ENCODE measurements around the gene RASGRP2. TPM values are rescaled to one million over a fixed set of nuclear protein-coding genes. Genes with fewer than 3 reads are reported as not detected.

RASGRP2 gene
- total RNA-seq, 1 experiment from 2014 or later, result 26.9 TPM

DNA sequence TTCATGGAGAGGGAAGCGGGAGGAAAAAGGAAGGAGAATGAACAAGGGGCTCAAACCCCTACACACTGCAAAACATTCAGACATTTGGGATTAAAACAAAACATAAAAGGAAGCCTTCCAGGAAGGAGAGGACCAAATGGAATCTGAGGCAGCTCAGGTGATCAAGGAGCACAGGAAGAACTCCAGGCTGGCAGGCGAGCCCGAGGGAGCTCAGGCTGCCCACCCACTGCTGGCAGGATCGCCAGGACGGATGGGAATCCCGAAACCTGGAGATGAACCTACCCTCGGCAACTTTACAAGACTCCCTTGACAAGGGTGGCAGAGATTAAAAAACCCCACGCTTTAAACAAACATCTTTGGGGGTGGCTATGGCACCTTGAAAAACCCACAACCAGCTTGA lies 20.8 kb upstream of the RASGRP2 start:
- Mint-ChIP-seq H3K4me1 (peaks cover 71 to 84% of the 10 kb centered on the region in 2 experiments), H3K27ac (peak overlapping the region; percentile 23 to 98 (median 74); a peak in 5 of 7 replicates), H3K36me3 (ENCODE audit: insufficient read depth in 1 of 3, low read depth in 3 of 3) (peaks cover 46 to 75% (median 63%) of the 10 kb centered on the region in 3 experiments; a peak in 6 of 7 replicates), H3K27me3 (ENCODE audit: low read depth) (no peaks in the 10 kb centered on the region), H3K9me3 (no peaks in the 10 kb centered on the region; a peak in 1 of 5 replicates), H3K4me3 (peak overlapping the region; percentile 48 to 67; a peak in 3 of 5 replicates)
- Histone ChIP-seq H3K4me1 (ENCODE audit: insufficient read depth, low read length) (peaks cover 4% of the 10 kb centered on the region; the same call in 1 of the 2 replicates), H4K5ac (ENCODE audit: insufficient read length, low read depth, low read length) (no peak overlapping the region), H3T11ph (ENCODE audit: low read length) (no peak overlapping the region), H2BK15ac (ENCODE audit: low read depth, low read length) (no peak overlapping the region), H3K27me3 (ENCODE audit: insufficient read depth, low read length) (no peaks in the 10 kb centered on the region), H3K56ac (ENCODE audit: insufficient read length, low read depth, low read length) (no peak overlapping the region), H4K20me1 (ENCODE audit: control insufficient read depth, insufficient read depth, insufficient read length) (no peaks in the 10 kb centered on the region), H3K9me3 (ENCODE audit: control insufficient read depth, low read depth, low read length) (no peaks in the 10 kb centered on the region), H3K4ac (ENCODE audit: low read depth, low read length) (no peak overlapping the region), H2BK12ac (ENCODE audit: insufficient read length, low read depth, low read length) (no peak overlapping the region), H3K9ac (ENCODE audit: extremely low read depth, insufficient read length, low read length) (no peak overlapping the region), H2BK20ac (ENCODE audit: low read depth, low read length, poor library complexity, severe bottlenecking) (no peak overlapping the region), H3K18ac (ENCODE audit: insufficient read length, low read depth, low read length) (no peak overlapping the region), H4K8ac (replicated peaks; ENCODE audit: insufficient read length, low read depth, low read length) (no peak overlapping the region), H2AK5ac (ENCODE audit: insufficient read length, low read length) (no peak overlapping the region), H3K23ac (ENCODE audit: insufficient read length, low read depth, low read length) (no peak overlapping the region), H2BK120ac (ENCODE audit: low read depth, low read length, poor library complexity, severe bottlenecking) (no peak overlapping the region), H3K79me1 (ENCODE audit: insufficient read depth, low read depth, low read length, poor library complexity, severe bottlenecking) (peaks cover 3% of the 10 kb centered on the region), H3K27ac (ENCODE audit: insufficient read length, low read depth, low read length) (no peak overlapping the region), H2BK5ac (ENCODE audit: insufficient read length, low read length) (no peak overlapping the region), H3K79me2 (ENCODE audit: insufficient read depth, low read length) (no peaks in the 10 kb centered on the region), H3K14ac (ENCODE audit: insufficient read depth, low read length) (no peak overlapping the region), H3K23me2 (ENCODE audit: insufficient read length, low read depth, low read length, poor library complexity, severe bottlenecking) (no peaks in the 10 kb centered on the region), H3K4me2 (ENCODE audit: insufficient read depth, insufficient read length, low read length) (no peak overlapping the region), H2AFZ (ENCODE audit: low read length) (no peak overlapping the region), H4K91ac (ENCODE audit: insufficient read length, low read depth, low read length) (no peak overlapping the region)
- TF ChIP-seq, protein P1, sequence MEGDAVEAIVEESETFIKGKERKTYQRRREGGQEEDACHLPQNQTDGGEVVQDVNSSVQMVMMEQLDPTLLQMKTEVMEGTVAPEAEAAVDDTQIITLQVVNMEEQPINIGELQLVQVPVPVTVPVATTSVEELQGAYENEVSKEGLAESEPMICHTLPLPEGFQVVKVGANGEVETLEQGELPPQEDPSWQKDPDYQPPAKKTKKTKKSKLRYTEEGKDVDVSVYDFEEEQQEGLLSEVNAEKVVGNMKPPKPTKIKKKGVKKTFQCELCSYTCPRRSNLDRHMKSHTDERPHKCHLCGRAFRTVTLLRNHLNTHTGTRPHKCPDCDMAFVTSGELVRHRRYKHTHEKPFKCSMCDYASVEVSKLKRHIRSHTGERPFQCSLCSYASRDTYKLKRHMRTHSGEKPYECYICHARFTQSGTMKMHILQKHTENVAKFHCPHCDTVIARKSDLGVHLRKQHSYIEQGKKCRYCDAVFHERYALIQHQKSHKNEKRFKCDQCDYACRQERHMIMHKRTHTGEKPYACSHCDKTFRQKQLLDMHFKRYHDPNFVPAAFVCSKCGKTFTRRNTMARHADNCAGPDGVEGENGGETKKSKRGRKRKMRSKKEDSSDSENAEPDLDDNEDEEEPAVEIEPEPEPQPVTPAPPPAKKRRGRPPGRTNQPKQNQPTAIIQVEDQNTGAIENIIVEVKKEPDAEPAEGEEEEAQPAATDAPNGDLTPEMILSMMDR (conservative IDR thresholded peaks at IDR 0.05), result no peak
- no peak for DNase-seq
- no CpG with 5 or more reads among the region's 8 CpGs for WGBS (ENCODE audit: extremely low coverage, insufficient read length, low lambda C conversion rate)
